Brain microvascular endothelial cell (primary cell): ENCODE measurements around the gene ZNF787.

Experiments used
- DNase-seq: peaks from one replicate; pipeline ENCODE4 v3.0.0-alpha.2; 2020
- H3K27ac ChIP-seq: fragments of 250-450 bp; sonication (Bioruptor Pico); 2 replicates; pipeline ENCODE4 v1.5.1; 2020; ENCODE audit warnings: mild to moderate bottlenecking, moderate library complexity
- H3K27me3 ChIP-seq: fragments of 250-450 bp; sonication (Bioruptor Pico); replicated peaks from 2 replicates; pipeline ENCODE4 v1.5.1; 2020; ENCODE audit warnings: mild to moderate bottlenecking
- H3K36me3 ChIP-seq: fragments of 250-450 bp; sonication (Bioruptor Pico); replicated peaks from 2 replicates; pipeline ENCODE4 v1.5.1; 2020; ENCODE audit warnings: mild to moderate bottlenecking
- H3K4me3 ChIP-seq: 2 replicates; pipeline ENCODE4 v1.5.1; 2011; ENCODE audit warnings: low read depth, mild to moderate bottlenecking, control low read depth, low read length, moderate library complexity
- CTCF ChIP-seq: IDR thresholded peaks from 2 replicates; pipeline ENCODE4 v1.5.1; 2011; ENCODE audit warnings: low read depth, mild to moderate bottlenecking, moderate library complexity, low read length, control low read depth, inconsistent platforms; ENCODE audit errors: missing control alignments
- in situ Hi-C: cut with HindIII; loops from 2 replicates; pipeline ENCODE4 v1.10.0; 2017; ENCODE audit warnings: low sequenced_read_pairs, low pct_ligation_motif_present

ZNF787 gene

DNA sequence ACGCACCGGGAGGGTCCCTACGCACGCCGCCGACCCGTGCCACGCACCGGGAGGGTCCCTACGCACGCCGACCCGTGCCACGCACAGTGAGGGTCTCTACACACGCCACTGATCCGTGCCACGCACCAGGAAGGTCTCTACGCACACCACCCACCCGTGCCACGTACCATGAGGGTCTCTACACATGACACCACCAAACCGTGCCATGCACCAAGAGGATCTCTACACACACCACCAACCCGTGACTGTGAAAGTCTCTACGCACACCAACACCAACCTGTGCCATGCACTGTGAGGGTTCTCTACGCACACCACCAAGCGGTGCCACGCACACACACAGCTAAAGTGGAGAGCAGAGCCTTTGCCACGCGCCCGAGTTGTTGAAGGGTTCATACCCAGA lies 16.7 kb downstream of the ZNF787 start:
- no peak for TF ChIP-seq CTCF
- Histone ChIP-seq H3K36me3 (peaks cover 7% of the 10 kb centered on the region), H3K4me3 (no peak overlapping the region), H3K27ac (no peak overlapping the region), H3K27me3 (no peaks in the 10 kb centered on the region)
- no peak for DNase-seq
- in situ Hi-C loops, result no loop called here

DNA sequence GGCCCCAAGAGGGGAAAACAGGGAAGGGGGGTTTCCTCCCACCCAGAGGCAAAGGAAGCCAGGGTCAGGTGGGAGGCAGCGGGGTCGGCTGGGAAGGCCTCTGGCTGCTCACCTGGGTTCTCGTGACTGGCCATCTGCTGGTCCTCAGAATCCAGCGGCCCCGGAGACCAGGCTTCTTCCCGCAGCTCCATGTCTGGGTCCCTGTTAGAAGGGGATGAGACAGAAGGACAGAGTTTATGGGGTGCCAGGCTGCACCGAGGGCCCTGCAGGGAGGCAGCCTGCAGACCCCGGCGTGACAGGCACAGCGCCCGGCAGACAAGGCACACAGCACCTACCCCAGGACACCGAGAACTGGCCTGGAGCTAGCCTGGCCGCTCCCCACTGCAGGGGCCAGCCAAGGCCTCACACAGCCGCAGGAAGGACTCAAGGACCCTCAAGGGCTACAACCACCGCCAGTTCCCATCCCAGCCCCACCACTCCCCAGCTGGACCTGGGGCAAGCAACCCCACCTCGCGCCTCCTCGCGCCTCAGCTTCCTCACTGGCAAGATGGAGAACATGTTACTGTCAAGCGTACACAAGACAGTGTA lies 18.0 kb downstream of the ZNF787 start:
- no peak for DNase-seq
- Histone ChIP-seq H3K4me3 (no peak overlapping the region), H3K27me3 (no peaks in the 10 kb centered on the region), H3K36me3 (peaks cover 11% of the 10 kb centered on the region), H3K27ac (no peak overlapping the region)
- in situ Hi-C loops, result no loop called here
- TF ChIP-seq CTCF, result no peak

- in situ Hi-C loops, result no loop called here
- TF ChIP-seq CTCF, result no peak
- Histone ChIP-seq H3K4me3 (no peak overlapping the region), H3K36me3 (peaks cover 17% of the 10 kb centered on the region), H3K27me3 (no peaks in the 10 kb centered on the region), H3K27ac (no peak overlapping the region)
- DNase-seq, result no peak
These were observed 19.2 kb downstream of the ZNF787 start for GRCh38 chr19:56101746-56102535.

DNA sequence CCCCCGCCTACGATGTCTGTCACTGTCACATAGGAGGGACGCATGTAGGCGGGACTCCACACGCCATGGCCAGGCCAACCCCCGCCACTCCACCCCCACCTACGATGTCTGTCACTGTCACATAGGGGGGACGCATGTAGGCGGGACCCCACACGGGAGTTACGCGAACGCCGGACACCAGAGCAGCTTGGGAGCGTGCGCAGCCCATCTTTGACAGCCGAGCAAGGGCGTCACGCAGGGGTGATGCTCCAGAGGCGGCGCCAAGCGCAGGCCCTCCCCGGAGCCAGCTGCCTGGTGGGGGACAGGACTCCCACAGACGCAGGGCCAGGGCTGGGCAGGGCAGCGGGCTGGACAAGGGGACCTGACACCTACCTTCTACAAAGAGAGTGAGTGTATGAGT lies 20.0 kb downstream of the ZNF787 start:
- Histone ChIP-seq H3K4me3 (no peak overlapping the region), H3K36me3 (peaks cover 17% of the 10 kb centered on the region), H3K27ac (no peak overlapping the region), H3K27me3 (no peaks in the 10 kb centered on the region)
- no peak for TF ChIP-seq CTCF
- DNase-seq, result no peak
- in situ Hi-C loops, result no loop called here

- Histone ChIP-seq H3K27ac (no peak overlapping the region), H3K36me3 (peaks cover 17% of the 10 kb centered on the region), H3K27me3 (no peaks in the 10 kb centered on the region), H3K4me3 (no peak overlapping the region)
- no peak for TF ChIP-seq CTCF
- in situ Hi-C loops, result no loop called here
- no peak for DNase-seq
These were observed 21.2 kb downstream of the ZNF787 start for GRCh38 chr19:56099638-56100539.
